GM12873 (cell line): ENCODE measurements around the gene CD302.

ENCODE experiments used
- TF ChIP-seq, protein P1 (sequence below): IDR thresholded peaks from 2 replicates; pipeline ENCODE4 v1.5.1; 2012; ENCODE audit warnings: low read depth, mild to moderate bottlenecking, moderate library complexity, low read length, control low read depth; ENCODE audit not compliant: insufficient read depth; ENCODE audit errors: missing control alignments

The CD302 gene

DNA sequence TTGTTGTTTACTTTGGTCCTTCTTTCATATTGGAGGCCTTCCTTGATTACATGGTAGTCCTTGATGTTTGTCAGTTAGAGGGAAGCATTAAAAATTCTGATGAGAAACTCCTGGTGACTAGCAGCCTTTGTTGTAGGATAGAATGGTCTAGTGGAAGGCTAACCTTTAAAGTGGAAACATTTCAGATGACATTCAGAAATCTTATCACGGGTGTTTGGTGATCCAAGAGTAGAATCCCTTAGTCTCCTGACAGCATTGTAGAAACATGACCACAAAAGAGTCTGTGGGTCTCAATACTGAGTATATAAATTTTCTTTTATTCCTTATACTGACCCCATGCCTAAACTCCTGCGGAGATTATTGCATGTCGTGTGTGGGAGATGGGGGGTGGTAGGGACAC, 72.3 kb downstream of the CD302 start:
- TF ChIP-seq, protein P1, sequence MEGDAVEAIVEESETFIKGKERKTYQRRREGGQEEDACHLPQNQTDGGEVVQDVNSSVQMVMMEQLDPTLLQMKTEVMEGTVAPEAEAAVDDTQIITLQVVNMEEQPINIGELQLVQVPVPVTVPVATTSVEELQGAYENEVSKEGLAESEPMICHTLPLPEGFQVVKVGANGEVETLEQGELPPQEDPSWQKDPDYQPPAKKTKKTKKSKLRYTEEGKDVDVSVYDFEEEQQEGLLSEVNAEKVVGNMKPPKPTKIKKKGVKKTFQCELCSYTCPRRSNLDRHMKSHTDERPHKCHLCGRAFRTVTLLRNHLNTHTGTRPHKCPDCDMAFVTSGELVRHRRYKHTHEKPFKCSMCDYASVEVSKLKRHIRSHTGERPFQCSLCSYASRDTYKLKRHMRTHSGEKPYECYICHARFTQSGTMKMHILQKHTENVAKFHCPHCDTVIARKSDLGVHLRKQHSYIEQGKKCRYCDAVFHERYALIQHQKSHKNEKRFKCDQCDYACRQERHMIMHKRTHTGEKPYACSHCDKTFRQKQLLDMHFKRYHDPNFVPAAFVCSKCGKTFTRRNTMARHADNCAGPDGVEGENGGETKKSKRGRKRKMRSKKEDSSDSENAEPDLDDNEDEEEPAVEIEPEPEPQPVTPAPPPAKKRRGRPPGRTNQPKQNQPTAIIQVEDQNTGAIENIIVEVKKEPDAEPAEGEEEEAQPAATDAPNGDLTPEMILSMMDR: no peak

DNA sequence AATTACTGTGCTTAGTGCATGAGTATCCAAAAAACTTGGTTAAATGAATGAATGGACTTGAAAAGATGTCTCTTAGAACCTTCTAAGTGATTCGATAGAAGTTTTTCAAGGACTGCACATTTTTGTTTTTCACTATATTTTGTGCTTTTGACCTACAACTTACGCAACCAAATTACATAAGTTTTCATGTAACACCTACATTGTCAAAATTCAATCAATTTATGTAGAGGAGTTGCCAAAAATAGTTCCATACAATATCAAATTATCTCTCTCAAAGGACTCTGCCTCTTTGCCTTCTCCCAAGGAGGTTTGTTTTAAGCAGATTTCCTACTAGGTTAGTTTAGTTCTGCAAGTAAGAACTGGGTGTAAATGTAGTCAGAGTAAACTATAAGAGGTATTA, 75.4 kb downstream of the CD302 start:
- TF ChIP-seq, protein P1: no peak

DNA sequence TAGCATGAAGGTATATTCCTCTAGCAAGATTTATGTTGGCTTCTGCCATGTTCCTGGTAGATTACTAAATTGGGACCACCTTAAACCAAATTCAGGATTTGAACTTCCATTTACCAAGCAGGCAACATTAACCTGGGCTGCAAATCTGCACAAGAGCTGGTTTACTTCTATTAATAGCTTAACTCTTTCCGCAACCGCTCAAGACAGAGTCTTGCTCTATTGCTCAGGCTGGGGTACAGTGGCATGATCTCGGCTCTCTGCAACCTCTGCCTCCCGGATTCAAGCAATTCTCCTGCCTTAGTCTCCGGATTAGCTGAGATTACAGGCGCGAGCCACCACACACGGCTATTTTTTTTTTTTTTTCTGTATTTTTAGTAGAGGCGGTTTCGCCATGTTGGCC, 77.3 kb downstream of the CD302 start:
- TF ChIP-seq, protein P1: no peak
